Ishikawa (cell line): ENCODE results near the gene FAM83E.

Experiments
- CEBPB ChIP-seq: IDR thresholded peaks from 2 replicates; pipeline ENCODE4 v1.6.1; 2012
- CREB1 ChIP-seq: IDR thresholded peaks from 2 replicates; pipeline ENCODE4 v1.6.1; 2012; ENCODE audit warnings: low read depth
- EGR1 ChIP-seq: IDR thresholded peaks from 2 replicates; pipeline ENCODE4 v1.6.1; 2012
- EP300 ChIP-seq: IDR thresholded peaks from 2 replicates; pipeline ENCODE4 v1.6.1; 2012; ENCODE audit warnings: borderline replicate concordance
- FOXM1 ChIP-seq: IDR thresholded peaks from 2 replicates; pipeline ENCODE4 v1.6.1; 2012; ENCODE audit warnings: low read depth, borderline replicate concordance
- MAX ChIP-seq: IDR thresholded peaks from 2 replicates; pipeline ENCODE4 v1.6.1; 2012
- NFIC ChIP-seq: IDR thresholded peaks from 2 replicates; pipeline ENCODE4 v1.6.1; 2012
- RAD21 ChIP-seq: IDR thresholded peaks from 2 replicates; pipeline ENCODE4 v1.6.1; 2012; ENCODE audit warnings: low read depth
- REST ChIP-seq: IDR thresholded peaks from 2 replicates; pipeline ENCODE4 v1.6.1; 2012; ENCODE audit warnings: low read depth, mild to moderate bottlenecking
- TAF1 ChIP-seq: IDR thresholded peaks from 2 replicates; pipeline ENCODE4 v1.6.1; 2012; ENCODE audit warnings: low read depth, mild to moderate bottlenecking
- TCF12 ChIP-seq: IDR thresholded peaks from 2 replicates; pipeline ENCODE4 v1.6.1; 2012; ENCODE audit warnings: low read depth
- TEAD4 ChIP-seq: IDR thresholded peaks from 2 replicates; pipeline ENCODE4 v1.6.1; 2012
- USF1 ChIP-seq: IDR thresholded peaks from 2 replicates; pipeline ENCODE4 v1.6.1; 2012
- YY1 ChIP-seq: IDR thresholded peaks from 2 replicates; pipeline ENCODE4 v1.6.1; 2012; ENCODE audit warnings: low read depth
- ZBTB7A ChIP-seq: IDR thresholded peaks from 2 replicates; pipeline ENCODE4 v1.6.1; 2012; ENCODE audit warnings: low read depth

The FAM83E gene

DNA sequence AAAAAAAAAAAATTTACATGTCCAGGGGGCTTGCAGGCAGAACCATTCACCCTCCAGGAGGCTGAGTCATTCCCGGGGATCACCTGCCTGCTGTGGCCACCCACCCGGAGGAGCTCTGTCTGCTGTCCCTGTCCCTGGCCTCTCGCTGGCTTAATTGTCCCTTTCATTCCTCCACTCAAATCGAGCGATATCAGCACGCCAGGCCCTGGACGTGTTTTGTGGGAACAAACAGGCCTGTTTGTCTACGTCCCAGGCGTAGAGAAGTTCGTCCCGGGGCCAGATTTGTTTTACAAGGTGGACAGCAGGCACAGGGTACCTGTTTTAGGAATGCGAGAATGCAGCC lies 41.7 kb downstream of the FAM83E start:
- no peak for TF ChIP-seq FOXM1

GRCh38 chr19:48571378-48572162 lies 43.3 kb downstream of the FAM83E start:
- TF ChIP-seq USF1 (no peak), ZBTB7A (no peak), MAX (no peak; the same call in 1 of the 2 replicates), EGR1 (no peak)

GRCh38 chr19:48569814-48570213 lies 45.1 kb downstream of the FAM83E start:
- TF ChIP-seq TCF12 = 0 out of 2 replicates have a peak, but pooled peaks have one; percentile 18
- TF ChIP-seq MAX = 0 out of 2 replicates have a peak, but pooled peaks have one; percentile 15
- TF ChIP-seq YY1 = 0 out of 2 replicates have a peak, but pooled peaks have one; percentile 26
- no peak for TF ChIP-seq REST
- no peak for TF ChIP-seq EGR1

DNA sequence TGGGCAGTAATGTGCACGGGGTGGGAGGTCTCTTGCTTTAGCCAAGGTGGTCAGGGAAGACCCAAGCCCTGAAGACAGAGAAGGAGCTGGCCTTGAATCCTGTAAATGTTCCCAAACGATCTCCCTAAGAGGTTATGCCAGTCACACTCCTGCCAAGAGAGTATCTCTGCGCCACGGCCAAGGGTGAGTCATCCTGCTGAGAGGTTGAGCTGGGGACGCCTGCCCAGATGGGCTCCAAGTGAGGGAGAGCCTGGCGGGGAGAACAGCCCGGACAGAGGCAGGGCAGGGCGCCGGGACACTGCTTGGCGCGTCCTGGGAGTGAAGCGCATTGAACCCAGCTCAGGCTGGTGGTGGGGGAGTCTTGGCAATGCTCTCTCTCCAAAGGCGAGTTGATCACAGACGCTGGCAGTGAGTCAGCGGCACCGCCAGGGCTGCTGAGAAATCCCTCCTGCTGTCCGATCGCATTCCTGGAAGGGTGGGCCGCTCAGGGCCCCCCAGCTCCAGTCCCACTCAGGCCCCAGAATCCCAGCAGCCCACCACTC lies 46.5 kb downstream of the FAM83E start:
- TF ChIP-seq EGR1 = no peak
- peak; percentile 80 for TF ChIP-seq ZBTB7A
- no peak for TF ChIP-seq TAF1
- no peak for TF ChIP-seq REST
- TF ChIP-seq CREB1 = no peak
- peak; percentile 63; the same call in 1 of the 2 replicates for TF ChIP-seq EP300
- TF ChIP-seq YY1 = peak; percentile 51; the same call in 1 of the 2 replicates
- no peak for TF ChIP-seq FOXM1
- TF ChIP-seq CEBPB = no peak
- no peak; the same call in none of the 2 replicates for TF ChIP-seq TEAD4
- TF ChIP-seq MAX = 0 out of 2 replicates have a peak, but pooled peaks have one; percentile 30
- TF ChIP-seq RAD21 = peak; percentile 22; the same call in 1 of the 2 replicates
- peak; percentile 79 for TF ChIP-seq NFIC
- TF ChIP-seq USF1 = no peak
- peak; percentile 53; the same call in 1 of the 2 replicates for TF ChIP-seq TCF12

GRCh38 chr19:48565090-48565489 lies 49.8 kb downstream of the FAM83E start:
- TF ChIP-seq RAD21 = no peak
- no peak for TF ChIP-seq FOXM1
- TF ChIP-seq EP300 = no peak
- no peak for TF ChIP-seq NFIC
- no peak for TF ChIP-seq REST
- TF ChIP-seq EGR1 = no peak
